K562 (cell line): Measurements from ENCODE around the gene ARHGAP29. TPM values are rescaled to one million over a fixed set of nuclear protein-coding genes. Genes with fewer than 3 reads are reported as not detected.

ENCODE experiments used
- ATAC-seq: fragments of 200-7000 bp; cut with Tn5 transposase; 3 replicates; pipeline ENCODE4 v1.9.1; 2020; ENCODE audit warnings: moderate library complexity
- BruUV-seq: library from RNA; stranded (reverse); fragments of 400-500 nt; replicated peaks from 2 replicates; lab custom pipeline; 2021; lab: Mats Ljungman, UMichigan
- CTCF ChIA-PET: fragments of 300-600 bp; formaldehyde crosslinking; extraction: SDS; loops from one replicate; lab custom pipeline; 2021; ENCODE audit warnings: low intra/inter-chr PET ratio; lab: Yijun Ruan, JAX
- POLR2A ChIA-PET: fragments of 300-600, 350-650 bp; sonication (Branson Sonifier 250); formaldehyde crosslinking; extraction: SDS; loops from one replicate; lab custom pipeline; 2021; ENCODE audit warnings: antibody characterized with exemption, inconsistent platforms; lab: Yijun Ruan, JAX
- DNase-seq, 4 experiments: peaks; one replicate each; pipeline versions ENCODE4 v3.0.0 to v3.0.0-alpha.2; 2011 to 2018; ENCODE audit warnings: low spot score in 3 of 4, mixed read lengths in 3 of 4; ENCODE audit errors: extremely low read depth in 1 of 4
- FAIRE-seq: peaks from 2 replicates; lab custom pipeline; 2011; peaks lifted over from hg19 to GRCh38; lab: Jason Lieb, UNC
- H2AFZ ChIP-seq: 2 replicates; pipeline ENCODE4 v1.6.0; 2011; ENCODE audit warnings: low read depth, low read length, control low read depth, inconsistent platforms
- H3K27ac ChIP-seq: fragments of 200-600 bp; 3 replicates; pipeline ENCODE4 v1.8.0; 2011; ENCODE audit warnings: low read depth, mild to moderate bottlenecking, control low read depth, inconsistent platforms, low read length, moderate library complexity, mixed read lengths; ENCODE audit errors: extremely low read depth
- H3K27me3 ChIP-seq, 2 experiments: fragments of 300-600 bp in 1 of 2; 2 replicates in 1 of 2; 3 replicates in 1 of 2; pipeline versions ENCODE4 v1.6.0 to v1.8.0; 2011; ENCODE audit warnings: inconsistent platforms in 2 of 2, low read length in 2 of 2, mild to moderate bottlenecking in 1 of 2, mixed read lengths in 1 of 2, moderate library complexity in 1 of 2; ENCODE audit not compliant: control insufficient read depth in 2 of 2, insufficient read depth in 2 of 2
- H3K36me3 ChIP-seq: fragments of 300-600 bp; 3 replicates; pipeline ENCODE4 v1.8.0; 2011; ENCODE audit warnings: mild to moderate bottlenecking, low read length, inconsistent platforms; ENCODE audit not compliant: control insufficient read depth, insufficient read depth
- H3K4me1 ChIP-seq, 2 experiments: fragments of 200-600 bp in 1 of 2; replicated peaks in 1 of 2; 2 replicates in 1 of 2; 3 replicates in 1 of 2; pipeline versions ENCODE4 v1.5.1 to v1.8.0; 2011; ENCODE audit warnings: inconsistent platforms in 2 of 2, low read length in 2 of 2, mild to moderate bottlenecking in 1 of 2, mixed read lengths in 1 of 2, moderate library complexity in 1 of 2; ENCODE audit not compliant: control insufficient read depth in 2 of 2, insufficient read depth in 2 of 2
- H3K4me2 ChIP-seq: 2 replicates; pipeline ENCODE4 v1.6.1; 2011; ENCODE audit warnings: low read length, control low read depth, inconsistent platforms, mixed read lengths; ENCODE audit not compliant: insufficient read depth
- H3K4me3 ChIP-seq: fragments of 200-600 bp; sonication (generic), shearing (Covaris generic); 2 replicates; pipeline ENCODE4 v1.5.1; 2016; ENCODE audit warnings: control low read depth, inconsistent platforms
- H3K79me2 ChIP-seq: fragments of 200-600 bp; 3 replicates; pipeline ENCODE4 v1.8.0; 2011; ENCODE audit warnings: low read length, inconsistent platforms; ENCODE audit not compliant: control insufficient read depth, insufficient read depth
- H3K9ac ChIP-seq, 2 experiments: 2 replicates each; pipeline versions ENCODE4 v1.6.0 to v1.6.1; 2011; ENCODE audit warnings: low read depth in 2 of 2, low read length in 2 of 2, control low read depth in 1 of 2, inconsistent platforms in 1 of 2, mild to moderate bottlenecking in 1 of 2, mixed read lengths in 1 of 2; ENCODE audit not compliant: insufficient read depth in 1 of 2
- H3K9me1 ChIP-seq: one replicate; pipeline ENCODE4 v1.6.0; 2011; ENCODE audit warnings: inconsistent platforms, mild to moderate bottlenecking, low read length, moderate library complexity; ENCODE audit not compliant: control insufficient read depth, insufficient read depth
- H3K9me3 ChIP-seq: replicated peaks from 2 replicates; pipeline ENCODE4 v1.5.1; 2011; ENCODE audit warnings: low read depth, low read length, inconsistent platforms; ENCODE audit not compliant: control insufficient read depth, insufficient read depth
- H4K20me1 ChIP-seq: replicated peaks from 2 replicates; pipeline ENCODE4 v1.6.1; 2011; ENCODE audit warnings: low read length, inconsistent platforms, mixed read lengths; ENCODE audit not compliant: control insufficient read depth, insufficient read depth
- BCOR ChIP-seq: fragments of 450-650 bp; IDR thresholded peaks from 2 replicates; pipeline ENCODE4 v1.6.1; 2016
- FOXP1 ChIP-seq: sonication (generic); formaldehyde crosslinking; IDR thresholded peaks from 2 replicates; pipeline ENCODE4 v1.8.0; 2022; ENCODE audit warnings: mild to moderate bottlenecking, missing genetic modification reagents
- MAZ ChIP-seq, 2 experiments: fragments of 450-650 bp in 1 of 2; sonication (generic) in 1 of 2; formaldehyde crosslinking; IDR thresholded peaks in 1 of 2; conservative IDR thresholded peaks in 1 of 2; 2 replicates each; pipeline versions ENCODE4 v1.4.0 to v1.5.0; 2020; ENCODE audit warnings: mild to moderate bottlenecking in 1 of 2, missing genetic modification reagents in 1 of 2
- MTA3 ChIP-seq: fragments of 450-650 bp; formaldehyde crosslinking; IDR thresholded peaks from 2 replicates; pipeline ENCODE4 v1.6.1; 2017; ENCODE audit warnings: mild to moderate bottlenecking, borderline replicate concordance
- RAD21 ChIP-seq, 2 experiments: fragments of 250-450 bp in 1 of 2; fragments of 450-650 bp in 1 of 2; sonication (Bioruptor Pico) in 1 of 2; formaldehyde crosslinking in 1 of 2; IDR thresholded peaks in 1 of 2; conservative IDR thresholded peaks in 1 of 2; 2 replicates each; pipeline versions ENCODE4 v1.4.0 to v1.8.0; 2020 to 2022; ENCODE audit warnings: mild to moderate bottlenecking in 2 of 2, moderate library complexity in 1 of 2
- SRSF7 ChIP-seq: fragments of 200-400 bp; formaldehyde crosslinking; optimal IDR thresholded peaks from 2 replicates; pipeline ENCODE3; 2017; ENCODE audit warnings: mild to moderate bottlenecking, low read depth, low read length
- TRIM24 ChIP-seq, 2 experiments: fragments of 450-650 bp; IDR thresholded peaks; 2 replicates each; pipeline ENCODE4 v1.6.1; 2016
- ZNF24 ChIP-seq: fragments of 450-650 bp; IDR thresholded peaks from 2 replicates; pipeline ENCODE4 v1.6.1; 2016
- WGBS: fragments of 100-300 bp; shearing (Covaris generic); methylation state at CpG from one replicate; pipeline ENCODE4 v1.1.6; 2016; ENCODE audit warnings: low coverage, mixed read lengths; ENCODE audit not compliant: insufficient coverage; ENCODE audit errors: missing lambda C conversion rate; 5-methylcytosine and 5-hydroxymethylcytosine counted together
- in situ Hi-C: fragments of 300-500 bp; cut with MboI; formaldehyde crosslinking; loops from 4 replicates; pipeline ENCODE4 v1.15.0; 2018; ENCODE audit warnings: inconsistent platforms, mixed read lengths
- intact Hi-C: fragments of 100-400 bp; cut with micrococcal nuclease; formaldehyde crosslinking; loops from 2 replicates; pipeline ENCODE4 v1.14.2; 2022
- polyA plus RNA-seq, 8 experiments: library from polyadenylated mRNA; depleted of rRNA in 4 of 8; stranded (reverse) in 5 of 8; unstranded in 3 of 8; fragments of >200 nt; fragmentation: Nextera tagmentation in 2 of 8; fragmentation: Illumina TruSeq in 1 of 8; extraction: Ambion mirVana in 2 of 8; extraction: Trizol in 1 of 8; gene quantifications; 2 replicates each; pipeline versions ENCODE4 v1.2.1 to v1.2.3, GENCODE V29; 2011 to 2014; ENCODE audit warnings: inconsistent platforms in 1 of 8, missing spikeins in 1 of 8
- total RNA-seq, 7 experiments: library from RNA; depleted of rRNA in 6 of 7; stranded (reverse); fragments of >200 nt in 6 of 7; fragmentation: Illumina TruSeq in 2 of 7; extraction: Trizol in 2 of 7; gene quantifications; 2 replicates each; pipeline versions ENCODE4 v1.2.1 to v1.2.3, GENCODE V29; 2011 to 2021; ENCODE audit warnings: low replicate concordance in 1 of 7
- TF ChIP-seq, protein P1 (sequence below): sonication (generic); formaldehyde crosslinking; IDR thresholded peaks from 2 replicates; pipeline ENCODE4 v1.8.0; 2022; ENCODE audit warnings: mild to moderate bottlenecking, missing genetic modification reagents

The ARHGAP29 gene
- total and polyA plus RNA-seq, 9 of the 15 experiments (the other 6 are each of a cell fraction or from before 2014, with no cell fraction given) = under 0.01 to 0.13 (median 0.02) TPM; not detected in 5

DNA sequence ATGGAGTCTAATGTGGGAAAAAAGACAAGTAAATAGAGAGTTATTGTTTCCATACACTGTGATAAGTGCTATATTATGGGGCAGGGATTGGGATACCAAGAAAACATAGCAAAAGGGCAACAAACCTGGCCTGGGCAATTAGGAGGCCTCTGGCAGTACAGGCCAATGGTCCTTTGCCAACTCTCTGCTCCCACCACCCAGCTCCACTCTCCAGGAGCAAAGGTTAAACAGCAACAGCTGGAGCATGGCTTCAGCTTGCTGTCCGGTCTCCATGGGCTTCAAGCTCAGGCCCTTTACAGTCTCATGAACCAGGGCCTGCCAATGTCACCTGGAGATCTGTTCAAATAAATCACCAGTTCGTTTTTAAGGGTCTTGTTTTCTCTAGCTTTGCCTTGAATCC, 37.2 kb upstream of the ARHGAP29 start (continued):
- TF ChIP-seq MTA3 = no peak
- TF ChIP-seq, protein P1, sequence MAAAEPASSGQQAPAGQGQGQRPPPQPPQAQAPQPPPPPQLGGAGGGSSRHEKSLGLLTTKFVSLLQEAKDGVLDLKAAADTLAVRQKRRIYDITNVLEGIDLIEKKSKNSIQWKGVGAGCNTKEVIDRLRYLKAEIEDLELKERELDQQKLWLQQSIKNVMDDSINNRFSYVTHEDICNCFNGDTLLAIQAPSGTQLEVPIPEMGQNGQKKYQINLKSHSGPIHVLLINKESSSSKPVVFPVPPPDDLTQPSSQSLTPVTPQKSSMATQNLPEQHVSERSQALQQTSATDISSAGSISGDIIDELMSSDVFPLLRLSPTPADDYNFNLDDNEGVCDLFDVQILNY (CRISPR knock-in tag) = no peak
- TF ChIP-seq, all 486 proteins: peak for 0

- ATAC-seq = no peak
- Histone ChIP-seq H3K4me3 (no peak overlapping the region), H3K9me3 (no peaks in the 10 kb centered on the region), H3K36me3 (no peaks in the 10 kb centered on the region), H2AFZ (no peak overlapping the region), H3K9me1 (no peaks in the 10 kb centered on the region), H3K4me2 (no peak overlapping the region), H3K4me1 (no peaks in the 10 kb centered on the region), H3K27ac (no peak overlapping the region), H4K20me1 (no peaks in the 10 kb centered on the region), H3K79me2 (no peaks in the 10 kb centered on the region), H3K27me3 (no peaks in the 10 kb centered on the region), H3K9ac (no peak overlapping the region)
- in situ Hi-C loops (no loop called here), intact Hi-C loops (no loop called here)
- WGBS = 0% methylated on average over 4 of the region's 4 CpGs
- no peak for FAIRE-seq
- DNase-seq = no peak
- ChIA-PET CTCF (no interaction called here), POLR2A (no interaction called here)
- no TSS peak for BruUV-seq
- TF ChIP-seq TRIM24 (IDR thresholded peaks at IDR 0.05) (no peak), BCOR (no peak), MAZ (CRISPR knock-in tag; conservative IDR thresholded peaks at IDR 0.05 in 1 of 2, IDR thresholded peaks at IDR 0.05 in 1 of 2) (no peak), SRSF7 (no peak), FOXP1 (no peak), RAD21 (CRISPR knock-in tag; conservative IDR thresholded peaks at IDR 0.05 in 1 of 2, IDR thresholded peaks at IDR 0.05 in 1 of 2) (no peak), ZNF24 (no peak)
Measured at GRCh38 chr1:94273111-94273510, 35.7 kb upstream of the ARHGAP29 start.
